Lower leg skin (tissue), 4 donors: ENCODE data around the gene CMPK2. TPM values are rescaled to one million over a fixed set of nuclear protein-coding genes. Genes with fewer than 3 reads are reported as not detected.
"Not testable (repeated sequence)": the region's sequence is repeated elsewhere in the genome, so short reads cannot be mapped to it uniquely, and the experiment has no call there.

ENCODE experiments used
- DNase-seq, 2 donors: peaks; one replicate each; pipeline ENCODE4 v3.0.0-alpha.2; 2019; ENCODE audit warnings: low spot score in 2 of 2
- H3K4me3 ChIP-seq: fragments of 200-600 bp; sonication (generic); 2 replicates; pipeline ENCODE4 v1.5.1; 2017; ENCODE audit warnings: mild to moderate bottlenecking, low read depth; ENCODE audit not compliant: poor library complexity, severe bottlenecking
- CTCF ChIP-seq, 3 donors: fragments of 450-650 bp; IDR thresholded peaks; one replicate each; pipeline ENCODE4 v1.5.1; 2016; ENCODE audit warnings: antibody characterized with exemption in 3 of 3, mild to moderate bottlenecking in 3 of 3, moderate library complexity in 2 of 3
- POLR2A ChIP-seq, 2 donors: fragments of 450-650 bp; IDR thresholded peaks; one replicate each; pipeline ENCODE4 v1.6.1; 2016 to 2017; ENCODE audit warnings: antibody characterized with exemption in 2 of 2, mild to moderate bottlenecking in 1 of 2, moderate library complexity in 1 of 2
- WGBS, 2 donors: methylation state at CpG; one replicate each; pipeline ENCODE4 v1.1.5; 2018; 5-methylcytosine and 5-hydroxymethylcytosine counted together
- intact Hi-C: fragments of 100-400 bp; cut with DNase I; formaldehyde crosslinking; loops from one replicate; pipeline ENCODE4 v1.15.0; 2023; ENCODE audit warnings: low total_unique reads
- total RNA-seq, 4 donors: library from RNA; depleted of rRNA; stranded (reverse); fragments of >200 nt; gene quantifications; one replicate each; pipeline ENCODE4 v1.1.0, GENCODE V29; 2016

Gene CMPK2
- total RNA-seq, 4 donors from 2014 or later: 0.30 to 3.7 (median 2.3) TPM

GRCh38 chr2:6909431-6910385 lies 44.0 kb upstream of the CMPK2 start:
- no peak overlapping the region for H3K4me3 ChIP-seq
- DNase-seq: no peak
- WGBS, 2 donors: 80 to 81% methylated on average over 8 of the region's 8 CpGs
- intact Hi-C loops: loop anchor here (10.0 kb wide), 1 partner anchor 105 kb away; no protein-coding TSS in a partner anchor
- TF ChIP-seq POLR2A (IDR thresholded peaks at IDR 0.05) (no peak), CTCF (IDR thresholded peaks at IDR 0.05) (no peak)

GRCh38 chr2:6908291-6908690 lies 42.6 kb upstream of the CMPK2 start:
- 92 to 93% methylated on average over 2 of the region's 2 CpGs for WGBS, 2 donors
- no peak for DNase-seq
- no peak overlapping the region for H3K4me3 ChIP-seq
- TF ChIP-seq CTCF (IDR thresholded peaks at IDR 0.05) (no peak), POLR2A (IDR thresholded peaks at IDR 0.05) (no peak)
- intact Hi-C loops: no loop called here

- no peak overlapping the region for H3K4me3 ChIP-seq
- TF ChIP-seq POLR2A (IDR thresholded peaks at IDR 0.05): no peak
- no peak for TF ChIP-seq CTCF (IDR thresholded peaks at IDR 0.05)
- intact Hi-C loops: no loop called here
- no peak for DNase-seq
- WGBS, 2 donors: 79 to 91% methylated on average over 1 of the region's 1 CpG
These were observed 40.5 kb upstream of the CMPK2 start for GRCh38 chr2:6906165-6906741.

GRCh38 chr2:6905668-6906067 lies 40.0 kb upstream of the CMPK2 start:
- TF ChIP-seq CTCF (IDR thresholded peaks at IDR 0.05) (no peak), POLR2A (IDR thresholded peaks at IDR 0.05) (no peak)
- intact Hi-C loops: no loop called here
- H3K4me3 ChIP-seq: no peak overlapping the region
- no peak for DNase-seq
- 94 to 100% methylated on average over 1 of the region's 1 CpG for WGBS, 2 donors

- WGBS, 2 donors: 91 to 96% methylated on average over 2 of the region's 2 CpGs
- DNase-seq, intact Hi-C loops, H3K4me3 ChIP-seq: not testable (repeated sequence)
These were observed 36.9 kb upstream of the CMPK2 start for GRCh38 chr2:6902581-6902980.
